HG02852 (cell line): ENCODE data around the gene DHRSX.
"Not testable (repeated sequence)": the region's sequence is repeated elsewhere in the genome, so short reads cannot be mapped to it uniquely, and the experiment has no call there.

ENCODE experiments used
- ATAC-seq: cut with Tn5 transposase; IDR thresholded peaks from one replicate; pipeline ENCODE4 v1.9.1; 2021; ENCODE audit warnings: mild to moderate bottlenecking, moderate library complexity; ENCODE audit not compliant: unreplicated experiment

Gene DHRSX

GRCh38 chrX:2371026-2371711, 129.6 kb downstream of the DHRSX start:
- no peak for ATAC-seq

DNA sequence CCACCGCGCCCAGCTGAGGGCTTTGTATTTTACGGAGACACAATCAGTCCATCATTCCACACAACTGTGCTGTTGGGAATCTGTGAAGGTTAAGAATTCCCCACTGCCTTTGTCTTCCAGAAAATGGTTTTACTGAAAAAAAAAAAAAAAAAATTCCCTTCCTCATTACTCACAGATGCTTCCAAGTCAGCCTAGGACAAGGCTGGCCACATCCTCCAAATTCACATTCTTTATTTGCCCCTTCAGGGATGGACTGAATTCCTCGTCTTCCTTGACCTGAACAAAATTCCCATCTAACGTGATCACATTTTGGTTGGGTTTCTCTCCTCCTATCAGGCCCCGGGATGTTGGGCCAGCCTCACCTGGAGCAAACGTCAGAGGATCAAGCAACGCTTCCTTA, 130.3 kb downstream of the DHRSX start:
- no peak for ATAC-seq

DNA sequence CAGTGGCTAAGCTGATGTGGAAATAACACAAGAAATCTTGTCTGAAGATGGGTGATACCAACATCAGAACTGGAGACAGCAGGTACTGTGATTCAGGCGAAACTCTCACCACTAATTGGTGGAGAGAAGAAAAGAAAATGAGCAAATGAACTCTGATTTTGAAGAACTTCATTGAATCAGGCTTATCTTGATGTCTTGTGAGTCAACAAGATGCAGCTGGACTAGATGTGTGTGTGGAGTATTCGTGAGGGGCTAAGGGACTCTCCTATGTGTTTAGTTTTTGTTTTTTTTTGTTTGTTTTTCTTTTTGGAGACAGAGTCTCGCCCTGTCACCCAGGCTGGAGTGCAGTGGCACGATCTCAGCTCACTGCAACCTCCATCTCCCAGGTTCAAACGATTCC, 131.6 kb downstream of the DHRSX start:
- ATAC-seq = no peak

DNA sequence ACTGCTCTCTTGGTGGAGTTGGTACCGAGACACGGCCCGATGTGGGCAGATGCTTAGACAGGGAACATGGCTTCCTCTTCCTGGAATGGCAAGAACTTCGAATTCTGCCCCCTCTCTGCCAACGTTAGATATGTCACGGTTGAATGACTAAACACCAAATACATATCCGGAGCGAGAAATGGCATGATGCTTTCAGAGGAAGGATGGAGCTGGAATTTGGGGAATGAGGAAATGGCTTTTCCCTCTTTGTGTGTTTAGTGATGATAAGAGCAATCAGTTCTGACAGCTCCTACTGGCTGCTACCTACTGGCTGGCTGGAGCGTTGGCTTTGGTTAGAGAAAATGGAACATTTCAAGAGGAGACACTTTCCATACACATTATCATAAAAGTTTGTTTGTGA, 140.0 kb downstream of the DHRSX start:
- ATAC-seq = no peak

- not testable (repeated sequence) for ATAC-seq
These were observed 141.3 kb downstream of the DHRSX start for GRCh38 chrX:2359522-2359921.

- ATAC-seq = no peak
These were observed 148.5 kb downstream of the DHRSX start for GRCh38 chrX:2351999-2352995.

GRCh38 chrX:2351321-2351720, 149.5 kb downstream of the DHRSX start:
- no peak for ATAC-seq

- not testable (repeated sequence) for ATAC-seq
These were observed 150.1 kb downstream of the DHRSX start for GRCh38 chrX:2350703-2351102.

GRCh38 chrX:2350036-2350435, 150.7 kb downstream of the DHRSX start:
- ATAC-seq = not testable (repeated sequence)

DNA sequence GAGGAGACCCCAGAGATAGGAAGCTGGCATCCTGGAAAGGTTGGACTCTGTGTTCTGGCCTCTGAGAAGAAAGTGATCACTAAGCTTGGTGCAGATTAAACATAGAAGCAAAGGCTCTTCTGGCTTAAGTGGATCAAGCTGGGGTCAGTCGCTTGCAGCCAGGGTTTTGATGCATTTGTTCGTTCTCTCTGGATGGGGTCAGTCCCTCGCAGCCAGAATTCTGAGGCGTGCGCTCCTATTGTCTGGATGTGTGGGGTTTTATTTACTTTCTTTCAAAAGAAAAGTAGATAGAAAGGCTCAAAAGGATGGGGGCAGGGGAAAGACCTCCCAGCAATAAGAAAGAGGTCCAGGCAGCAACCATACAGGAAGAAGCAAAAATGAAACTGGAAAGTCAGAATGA, 152.6 kb downstream of the DHRSX start:
- no peak for ATAC-seq

- ATAC-seq = no peak
These were observed 154.6 kb downstream of the DHRSX start for GRCh38 chrX:2346158-2346557.

DNA sequence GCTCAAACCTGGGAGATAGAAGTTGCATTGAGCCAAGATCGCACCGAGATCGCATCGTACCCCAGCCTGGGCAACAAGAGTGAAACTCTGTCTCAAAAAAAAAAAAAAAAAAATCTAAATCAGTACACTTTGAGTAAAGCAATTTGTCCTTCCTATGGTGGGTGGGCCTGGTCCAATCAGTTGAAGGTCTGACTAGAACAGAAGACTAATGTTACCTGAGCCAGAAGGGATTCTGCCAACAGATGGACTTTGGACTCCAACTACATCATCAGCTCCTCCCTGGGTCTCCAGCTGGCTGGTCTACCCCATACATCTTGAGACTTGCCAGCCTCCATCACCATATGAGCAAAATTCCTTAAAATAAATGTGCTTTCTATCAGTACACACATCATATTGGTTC, 155.2 kb downstream of the DHRSX start:
- no peak for ATAC-seq

GRCh38 chrX:2343413-2343812, 157.4 kb downstream of the DHRSX start:
- ATAC-seq = no peak

- ATAC-seq = no peak
These were observed 157.9 kb downstream of the DHRSX start for GRCh38 chrX:2342874-2343273.

- ATAC-seq = no peak
These were observed 158.5 kb downstream of the DHRSX start for GRCh38 chrX:2342281-2342688.

DNA sequence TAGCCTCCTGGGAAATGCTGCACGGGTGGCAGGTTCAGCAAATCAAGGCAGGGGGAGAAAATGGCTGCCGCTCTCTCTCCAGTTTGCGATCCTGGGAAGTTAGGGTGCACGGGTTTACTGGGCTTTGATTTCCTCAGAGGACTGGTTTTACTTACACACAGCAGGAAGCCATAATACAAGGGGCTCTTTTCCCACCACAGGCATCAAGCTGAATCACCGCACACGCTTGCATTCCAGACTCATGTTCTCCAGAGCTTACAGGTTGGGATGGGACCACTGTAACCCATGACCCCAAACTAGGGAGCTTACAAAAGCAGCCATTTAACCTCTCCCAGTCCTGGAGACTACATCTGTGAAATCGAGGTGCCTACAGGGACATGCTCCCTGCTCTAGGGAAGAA, 159.8 kb downstream of the DHRSX start:
- ATAC-seq = no peak

DNA sequence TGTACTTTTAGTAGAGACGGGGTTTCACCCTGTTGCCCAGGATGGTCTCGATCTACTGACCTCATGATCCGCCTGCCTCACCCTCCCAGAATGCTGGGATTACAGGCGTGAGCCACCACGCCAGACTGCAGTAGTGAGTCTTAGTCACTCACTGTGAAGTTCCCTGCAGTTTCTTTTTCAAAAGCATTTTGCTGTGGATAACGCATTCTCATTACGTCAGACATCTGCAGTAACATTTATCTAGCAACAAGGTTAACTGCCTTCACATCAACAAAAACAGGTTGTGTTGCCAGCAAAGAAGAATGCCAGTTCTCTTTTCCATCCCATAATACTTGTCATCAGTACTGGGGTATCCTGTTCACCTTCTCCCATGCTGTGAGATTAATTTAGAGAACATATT, 164.6 kb downstream of the DHRSX start:
- no peak for ATAC-seq

DNA sequence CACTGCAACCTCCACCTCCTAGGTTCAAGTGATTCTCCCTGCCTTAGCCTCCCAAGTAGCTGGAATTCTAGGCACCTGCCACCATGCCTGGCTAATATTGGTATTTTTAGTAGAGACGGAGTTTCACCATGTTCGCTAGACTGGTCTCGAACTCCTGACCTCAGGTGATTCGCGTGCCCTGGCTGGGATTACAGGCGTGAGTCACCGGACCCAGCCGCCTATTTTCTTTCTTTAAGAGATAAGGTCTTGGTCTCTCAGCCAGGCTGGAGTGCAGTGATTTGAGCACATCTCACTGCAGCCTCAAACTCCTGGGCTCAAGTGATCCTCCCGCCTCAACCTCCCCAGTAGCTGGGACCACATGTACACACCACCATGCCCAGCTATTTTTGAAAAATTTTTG, 166.5 kb downstream of the DHRSX start:
- ATAC-seq = no peak

DNA sequence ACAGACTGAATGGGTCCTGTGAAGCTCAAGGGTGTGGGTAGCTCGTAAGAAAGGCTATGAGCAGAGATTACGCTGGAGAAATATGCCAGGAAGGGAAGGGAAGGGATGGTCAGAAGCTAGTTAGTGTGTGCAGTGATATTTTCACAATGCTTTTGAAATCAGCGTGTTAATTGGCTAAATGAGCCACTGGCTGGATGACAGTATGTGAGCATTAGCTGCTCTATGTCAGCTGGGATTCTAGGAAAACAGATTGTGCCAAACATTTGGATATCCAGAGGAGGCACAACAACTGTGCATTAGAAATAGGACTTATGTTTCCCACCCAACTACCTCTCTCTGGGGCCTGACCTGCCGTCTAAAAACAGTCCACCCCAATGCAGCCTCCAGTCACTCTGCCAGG, 168.5 kb downstream of the DHRSX start:
- ATAC-seq = no peak

DNA sequence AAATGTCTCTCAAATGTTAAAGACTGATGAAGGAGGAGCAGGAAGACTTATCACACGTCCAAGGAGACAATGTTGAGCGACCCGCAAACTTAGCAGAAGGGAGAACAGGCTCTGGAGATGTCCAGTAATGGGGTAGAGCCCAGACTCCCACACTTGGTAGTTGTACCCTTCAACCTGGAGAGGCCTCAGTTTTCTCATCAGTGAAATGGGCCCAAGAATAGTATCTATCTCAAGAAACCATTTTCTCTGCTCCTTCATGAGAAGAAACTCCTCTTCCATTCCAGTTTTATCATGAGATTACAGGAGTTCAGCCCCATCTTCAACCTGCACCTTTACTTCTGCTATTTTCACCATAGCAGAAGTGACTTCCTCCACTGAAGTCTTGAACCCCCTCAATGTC, 169.9 kb downstream of the DHRSX start:
- ATAC-seq = no peak

DNA sequence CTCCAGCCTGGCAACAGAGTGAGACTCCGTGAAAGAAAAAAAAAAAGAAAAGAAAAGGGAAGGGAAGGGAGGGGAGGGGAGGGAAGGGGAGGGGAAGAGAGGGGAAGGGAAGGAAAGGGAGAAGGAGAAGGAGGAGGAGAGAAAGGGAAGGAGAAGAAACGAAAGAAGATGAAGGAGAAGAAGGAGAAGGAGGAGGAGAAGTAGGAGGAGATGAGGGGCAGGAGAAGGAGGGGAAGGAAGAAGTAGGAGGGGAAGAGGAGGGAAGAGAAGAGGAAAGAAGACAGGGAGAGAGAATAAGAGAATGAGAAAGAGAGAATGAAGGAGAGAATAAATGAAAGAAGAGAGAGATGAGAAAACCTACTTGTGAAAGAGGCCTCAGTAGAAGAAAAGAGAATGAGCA, 170.3 kb downstream of the DHRSX start:
- ATAC-seq = no peak

- no peak for ATAC-seq
These were observed 173.4 kb downstream of the DHRSX start for GRCh38 chrX:2327423-2327822.
